Type B pancreatic cell (in vitro differentiated cells): ENCODE data around the gene JOSD1. TPM values are rescaled to one million over a fixed set of nuclear protein-coding genes. Genes with fewer than 3 reads are reported as not detected.

Source experiments
- DNase-seq: peaks from one replicate; pipeline ENCODE4 v3.0.0; 2021; ENCODE audit warnings: mixed read lengths; ENCODE audit not compliant: unreplicated experiment; ENCODE audit errors: extremely low spot score
- H3K27ac Mint-ChIP-seq: 2 replicates; pipeline ENCODE4 v1.8.0; 2021; ENCODE audit warnings: mild to moderate bottlenecking, mixed read lengths
- H3K27me3 Mint-ChIP-seq: 2 replicates; pipeline ENCODE4 v1.8.0; 2021; ENCODE audit warnings: mixed read lengths
- H3K36me3 Mint-ChIP-seq: 2 replicates; pipeline ENCODE4 v1.8.0; 2021; ENCODE audit warnings: mixed read lengths
- H3K4me1 Mint-ChIP-seq: one replicate; pipeline ENCODE4 v1.8.0; 2021; ENCODE audit warnings: mixed read lengths; ENCODE audit not compliant: unreplicated experiment
- H3K4me3 Mint-ChIP-seq: 2 replicates; pipeline ENCODE4 v1.8.0; 2021; ENCODE audit warnings: mild to moderate bottlenecking, mixed read lengths
- H3K9me3 Mint-ChIP-seq: 2 replicates; pipeline ENCODE4 v1.8.0; 2021; ENCODE audit warnings: mixed read lengths
- total RNA-seq: library from RNA; stranded (reverse); gene quantifications from 2 replicates; pipeline ENCODE4 v1.2.1, GENCODE V29; 2021; ENCODE audit warnings: low replicate concordance
- TF ChIP-seq, protein P1 (sequence below): fragments of 200-600 bp; sonication (generic); conservative IDR thresholded peaks from 2 replicates; pipeline ENCODE4 v1.5.0; 2021; ENCODE audit warnings: antibody characterized with exemption, mild to moderate bottlenecking

JOSD1 gene
- total RNA-seq, 1 donor from 2014 or later = 43.4 TPM

DNA sequence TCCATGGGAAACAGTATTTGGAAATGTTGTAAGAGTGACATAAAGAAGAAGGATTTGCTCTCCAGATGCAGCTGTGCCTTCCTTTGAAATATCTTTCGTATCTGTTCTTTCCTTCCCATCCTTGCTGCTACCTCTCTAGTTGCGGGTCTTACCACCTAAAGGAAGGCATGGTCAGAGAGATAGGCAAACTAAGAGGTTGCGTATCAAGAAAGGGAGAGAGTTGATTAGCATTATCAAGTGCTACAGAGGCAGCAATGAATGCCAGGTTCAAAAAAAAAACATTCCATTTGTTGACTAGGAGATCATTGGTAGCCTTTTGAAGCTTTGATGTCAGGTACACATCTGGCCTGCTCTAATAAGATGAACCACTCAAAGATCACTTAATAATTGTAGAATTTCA lies 9.6 kb upstream of the JOSD1 start:
- DNase-seq = no peak
- H3K4me1 Mint-ChIP-seq = peaks cover 65% of the 10 kb centered on the region
- H3K9me3 Mint-ChIP-seq = no peaks in the 10 kb centered on the region
- TF ChIP-seq, protein P1, sequence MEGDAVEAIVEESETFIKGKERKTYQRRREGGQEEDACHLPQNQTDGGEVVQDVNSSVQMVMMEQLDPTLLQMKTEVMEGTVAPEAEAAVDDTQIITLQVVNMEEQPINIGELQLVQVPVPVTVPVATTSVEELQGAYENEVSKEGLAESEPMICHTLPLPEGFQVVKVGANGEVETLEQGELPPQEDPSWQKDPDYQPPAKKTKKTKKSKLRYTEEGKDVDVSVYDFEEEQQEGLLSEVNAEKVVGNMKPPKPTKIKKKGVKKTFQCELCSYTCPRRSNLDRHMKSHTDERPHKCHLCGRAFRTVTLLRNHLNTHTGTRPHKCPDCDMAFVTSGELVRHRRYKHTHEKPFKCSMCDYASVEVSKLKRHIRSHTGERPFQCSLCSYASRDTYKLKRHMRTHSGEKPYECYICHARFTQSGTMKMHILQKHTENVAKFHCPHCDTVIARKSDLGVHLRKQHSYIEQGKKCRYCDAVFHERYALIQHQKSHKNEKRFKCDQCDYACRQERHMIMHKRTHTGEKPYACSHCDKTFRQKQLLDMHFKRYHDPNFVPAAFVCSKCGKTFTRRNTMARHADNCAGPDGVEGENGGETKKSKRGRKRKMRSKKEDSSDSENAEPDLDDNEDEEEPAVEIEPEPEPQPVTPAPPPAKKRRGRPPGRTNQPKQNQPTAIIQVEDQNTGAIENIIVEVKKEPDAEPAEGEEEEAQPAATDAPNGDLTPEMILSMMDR = no peak
- peak overlapping the region; percentile 84 for H3K27ac Mint-ChIP-seq
- H3K27me3 Mint-ChIP-seq = no peaks in the 10 kb centered on the region
- H3K4me3 Mint-ChIP-seq = no peak overlapping the region
- H3K36me3 Mint-ChIP-seq = peaks cover 6% of the 10 kb centered on the region

GRCh38 chr22:38709306-38709705 lies 8.6 kb upstream of the JOSD1 start:
- Mint-ChIP-seq H3K36me3 (peaks cover 6% of the 10 kb centered on the region), H3K4me3 (peak overlapping the region; percentile 37), H3K4me1 (peaks cover 61% of the 10 kb centered on the region), H3K27me3 (no peaks in the 10 kb centered on the region), H3K27ac (no peak overlapping the region), H3K9me3 (no peaks in the 10 kb centered on the region)
- TF ChIP-seq, protein P1 = no peak
- no peak for DNase-seq

- peak overlapping the region; percentile 44 for H3K27ac Mint-ChIP-seq
- H3K4me1 Mint-ChIP-seq = peaks cover 50% of the 10 kb centered on the region
- H3K9me3 Mint-ChIP-seq = no peaks in the 10 kb centered on the region
- TF ChIP-seq, protein P1 = no peak
- no peak for DNase-seq
- H3K4me3 Mint-ChIP-seq = peak overlapping the region; percentile 95
- peaks cover 3% of the 10 kb centered on the region for H3K36me3 Mint-ChIP-seq
- no peaks in the 10 kb centered on the region for H3K27me3 Mint-ChIP-seq
Observed at GRCh38 chr22:38707984-38708383, 7.2 kb upstream of the JOSD1 start.

- H3K27ac Mint-ChIP-seq = peak overlapping the region; percentile 85
Observed at GRCh38 chr22:38707346-38707745, 6.6 kb upstream of the JOSD1 start.

GRCh38 chr22:38706901-38707195 lies 6.1 kb upstream of the JOSD1 start:
- DNase-seq = no peak
- H3K36me3 Mint-ChIP-seq = peaks cover 3% of the 10 kb centered on the region
- H3K4me1 Mint-ChIP-seq = peaks cover 39% of the 10 kb centered on the region
- no peaks in the 10 kb centered on the region for H3K9me3 Mint-ChIP-seq
- TF ChIP-seq, protein P1 = no peak
- H3K27me3 Mint-ChIP-seq = no peaks in the 10 kb centered on the region
- peak overlapping the region; percentile 95 for H3K4me3 Mint-ChIP-seq
- H3K27ac Mint-ChIP-seq = peak overlapping the region; percentile 85

More at GRCh38 chr22:38707346-38707745, 6.6 kb upstream of the JOSD1 start:
- DNase-seq = no peak
- peaks cover 3% of the 10 kb centered on the region for H3K36me3 Mint-ChIP-seq
- peak overlapping the region; percentile 95 for H3K4me3 Mint-ChIP-seq
- TF ChIP-seq, protein P1 = no peak
- no peaks in the 10 kb centered on the region for H3K9me3 Mint-ChIP-seq
- no peaks in the 10 kb centered on the region for H3K27me3 Mint-ChIP-seq
- H3K4me1 Mint-ChIP-seq = peaks cover 44% of the 10 kb centered on the region
